ENCODE results near the gene S100P. TPM values are rescaled to one million over a fixed set of nuclear protein-coding genes. Genes with fewer than 3 reads are reported as not detected.

Gene S100P
- total RNA-seq, 4 donors from 2014 or later: 1.5 to 3.3 TPM; not detected in 2

DNA sequence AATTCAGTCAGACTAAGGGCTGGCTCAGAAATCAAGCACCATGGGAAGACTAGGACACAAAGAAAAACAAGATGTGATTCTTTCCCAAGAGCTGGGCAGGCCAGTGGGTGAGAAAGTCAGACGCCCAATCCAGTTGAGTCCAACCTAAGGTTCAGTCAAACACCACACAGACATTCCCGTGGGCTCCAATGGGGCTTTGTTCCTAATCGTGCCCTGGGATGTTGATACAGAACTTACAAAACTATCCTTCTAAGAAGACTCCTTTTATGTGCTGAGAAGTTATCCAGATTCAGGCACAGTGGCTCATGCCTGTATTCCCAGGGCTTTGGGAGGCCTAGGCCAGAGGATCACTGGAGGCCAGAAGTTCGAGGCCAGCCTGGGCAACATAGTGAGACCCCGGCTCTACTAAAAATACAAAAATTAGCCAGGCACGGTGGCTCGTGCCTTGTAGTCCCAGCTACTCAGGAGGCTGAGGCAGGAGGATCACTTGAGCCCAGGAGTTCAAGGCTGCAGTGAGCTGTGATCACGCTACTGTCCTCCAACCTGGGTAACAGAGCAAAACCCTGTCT is 26.0 kb downstream of the S100P start:
- H3K9me3 ChIP-seq: no peaks in the 10 kb centered on the region
- no peaks in the 10 kb centered on the region for H3K36me3 ChIP-seq
- TF ChIP-seq, protein P1, sequence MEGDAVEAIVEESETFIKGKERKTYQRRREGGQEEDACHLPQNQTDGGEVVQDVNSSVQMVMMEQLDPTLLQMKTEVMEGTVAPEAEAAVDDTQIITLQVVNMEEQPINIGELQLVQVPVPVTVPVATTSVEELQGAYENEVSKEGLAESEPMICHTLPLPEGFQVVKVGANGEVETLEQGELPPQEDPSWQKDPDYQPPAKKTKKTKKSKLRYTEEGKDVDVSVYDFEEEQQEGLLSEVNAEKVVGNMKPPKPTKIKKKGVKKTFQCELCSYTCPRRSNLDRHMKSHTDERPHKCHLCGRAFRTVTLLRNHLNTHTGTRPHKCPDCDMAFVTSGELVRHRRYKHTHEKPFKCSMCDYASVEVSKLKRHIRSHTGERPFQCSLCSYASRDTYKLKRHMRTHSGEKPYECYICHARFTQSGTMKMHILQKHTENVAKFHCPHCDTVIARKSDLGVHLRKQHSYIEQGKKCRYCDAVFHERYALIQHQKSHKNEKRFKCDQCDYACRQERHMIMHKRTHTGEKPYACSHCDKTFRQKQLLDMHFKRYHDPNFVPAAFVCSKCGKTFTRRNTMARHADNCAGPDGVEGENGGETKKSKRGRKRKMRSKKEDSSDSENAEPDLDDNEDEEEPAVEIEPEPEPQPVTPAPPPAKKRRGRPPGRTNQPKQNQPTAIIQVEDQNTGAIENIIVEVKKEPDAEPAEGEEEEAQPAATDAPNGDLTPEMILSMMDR (IDR thresholded peaks at IDR 0.05): no peak
- no peak for TF ChIP-seq POLR2A (IDR thresholded peaks at IDR 0.05)
- no peaks in the 10 kb centered on the region for H3K27me3 ChIP-seq
- peak in 1 of 3 donors; percentile 34 for DNase-seq
- H3K4me3 ChIP-seq: no peak overlapping the region
- peaks cover 0 to 11% (median 7%) of the 10 kb centered on the region in 4 donors for H3K4me1 ChIP-seq
- no peak overlapping the region for H3K27ac ChIP-seq

DNA sequence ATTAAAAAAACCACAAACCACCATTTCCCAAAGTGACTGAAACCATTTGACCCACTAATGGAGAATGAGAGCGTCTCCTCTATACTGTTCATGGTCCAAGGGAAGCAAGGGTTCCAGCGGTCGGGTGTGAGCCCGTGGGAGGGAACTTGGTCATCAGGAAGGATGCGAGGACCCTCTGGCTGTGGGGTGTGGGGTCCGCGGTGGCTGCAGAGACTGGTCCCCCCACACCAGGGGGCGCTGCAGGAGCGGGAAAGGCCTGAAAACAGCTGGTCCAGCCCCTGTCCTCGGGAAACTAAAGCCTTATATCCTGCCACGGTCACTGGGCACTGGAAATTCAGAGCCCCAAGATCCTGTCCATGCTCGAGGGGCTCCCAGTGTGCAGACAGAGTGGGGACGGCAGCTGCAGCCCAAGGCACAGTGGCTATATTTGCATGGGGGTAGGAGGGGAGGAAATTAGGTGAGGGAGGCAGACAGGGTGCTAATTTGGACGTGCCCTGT is 26.6 kb downstream of the S100P start:
- H3K36me3 ChIP-seq: no peaks in the 10 kb centered on the region
- no peaks in the 10 kb centered on the region for H3K27me3 ChIP-seq
- peak; percentile 67 to 90 (median 89) for DNase-seq
- no peak overlapping the region for H3K27ac ChIP-seq
- H3K9me3 ChIP-seq: no peaks in the 10 kb centered on the region
- no peak overlapping the region for H3K4me3 ChIP-seq
- TF ChIP-seq POLR2A (IDR thresholded peaks at IDR 0.05): no peak
- TF ChIP-seq, protein P1 (IDR thresholded peaks at IDR 0.05): peak; percentile 74 to 98 (median 96)
- H3K4me1 ChIP-seq: peaks cover 0 to 11% (median 7%) of the 10 kb centered on the region in 4 donors

DNA sequence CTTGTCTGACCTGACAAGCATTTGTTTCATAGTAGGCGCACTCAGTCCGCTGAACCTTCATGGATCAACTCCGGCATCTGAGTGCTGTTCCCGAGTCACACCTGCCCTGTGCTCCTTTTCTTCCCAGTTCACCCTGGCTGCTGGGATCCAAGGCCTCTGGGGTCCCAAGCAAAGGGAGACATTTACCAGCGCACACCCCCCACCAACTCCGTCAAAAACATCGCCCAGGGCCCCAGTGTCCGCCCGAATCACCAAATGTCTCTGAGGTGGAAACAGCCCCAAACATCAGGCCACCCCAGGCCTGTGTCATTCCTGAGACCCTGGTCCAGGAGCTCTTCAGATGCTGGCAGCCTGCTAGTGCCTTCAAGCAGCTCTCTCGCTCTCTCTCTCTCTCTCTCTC is 27.4 kb downstream of the S100P start:
- H3K36me3 ChIP-seq: no peaks in the 10 kb centered on the region
- H3K4me1 ChIP-seq: peaks cover 0 to 11% (median 7%) of the 10 kb centered on the region in 4 donors
- no peaks in the 10 kb centered on the region for H3K27me3 ChIP-seq
- no peak for TF ChIP-seq POLR2A (IDR thresholded peaks at IDR 0.05)
- TF ChIP-seq, protein P1 (IDR thresholded peaks at IDR 0.05): no peak
- H3K27ac ChIP-seq: no peak overlapping the region
- no peaks in the 10 kb centered on the region for H3K9me3 ChIP-seq
- H3K4me3 ChIP-seq: no peak overlapping the region
- DNase-seq: no peak

DNA sequence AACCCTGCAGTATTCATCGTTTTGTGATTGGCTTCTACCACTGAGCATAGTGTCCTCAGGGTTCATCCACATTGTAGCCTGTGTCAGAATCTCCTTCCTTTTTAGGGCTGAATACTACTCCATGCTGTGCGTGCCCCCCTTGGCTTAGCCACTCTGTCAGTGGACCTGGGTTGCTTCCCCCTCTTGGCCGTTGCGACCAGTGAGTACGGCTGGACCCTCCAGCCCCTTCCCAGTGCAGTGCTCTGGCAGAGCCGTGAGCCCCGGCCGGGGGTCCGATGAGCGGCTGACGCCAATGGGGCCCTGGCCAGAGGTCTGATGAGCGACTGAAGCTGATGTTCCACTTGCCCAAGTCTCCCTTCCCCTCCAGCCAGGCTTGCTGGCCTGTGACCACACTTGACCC is 29.2 kb downstream of the S100P start:
- no peaks in the 10 kb centered on the region for H3K9me3 ChIP-seq
- no peaks in the 10 kb centered on the region for H3K36me3 ChIP-seq
- no peak for DNase-seq
- TF ChIP-seq, protein P1 (IDR thresholded peaks at IDR 0.05): no peak
- TF ChIP-seq POLR2A (IDR thresholded peaks at IDR 0.05): no peak
- H3K4me3 ChIP-seq: no peak overlapping the region
- H3K27ac ChIP-seq: no peak overlapping the region
- peaks cover 0 to 6% (median 2%) of the 10 kb centered on the region in 4 donors for H3K4me1 ChIP-seq
- no peaks in the 10 kb centered on the region for H3K27me3 ChIP-seq

DNA sequence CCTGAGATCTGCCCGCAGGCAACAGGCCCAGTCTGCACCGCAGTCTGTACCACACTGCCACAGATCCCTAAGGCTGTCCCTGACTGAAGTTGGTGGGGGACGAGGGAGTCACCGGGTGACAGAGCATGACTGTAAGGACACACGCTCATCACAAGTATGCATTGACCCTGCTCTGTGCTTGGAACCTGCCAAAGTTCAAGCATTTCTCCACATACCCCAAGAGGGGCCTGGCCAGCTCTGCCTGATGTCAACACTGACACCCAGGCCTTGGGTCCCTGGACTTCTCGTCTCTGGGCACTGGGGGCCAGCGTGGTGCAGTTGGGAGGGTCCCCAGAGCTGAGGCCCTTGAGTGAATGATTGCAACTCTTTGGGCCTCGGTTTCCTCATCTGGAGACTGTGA is 30.2 kb downstream of the S100P start:
- H3K36me3 ChIP-seq: no peaks in the 10 kb centered on the region
- no peak overlapping the region for H3K4me3 ChIP-seq
- H3K4me1 ChIP-seq: peaks cover 0 to 6% (median 2%) of the 10 kb centered on the region in 4 donors
- H3K9me3 ChIP-seq: no peaks in the 10 kb centered on the region
- DNase-seq: no peak
- H3K27ac ChIP-seq: no peak overlapping the region
- H3K27me3 ChIP-seq: no peaks in the 10 kb centered on the region
- TF ChIP-seq, protein P1 (IDR thresholded peaks at IDR 0.05): no peak
- no peak for TF ChIP-seq POLR2A (IDR thresholded peaks at IDR 0.05)
